Stomach (tissue), 9 donors: ENCODE measurements around the gene PACRGL. TPM values are rescaled to one million over a fixed set of nuclear protein-coding genes. Genes with fewer than 3 reads are reported as not detected.

Source experiments
- DNase-seq, 2 donors: peaks; one replicate each; pipeline versions ENCODE4 v3.0.0 to v3.0.0-alpha.2; 2013 to 2019
- H3K27ac ChIP-seq, 5 donors: fragments of 200-600 bp in 4 of 5; sonication (generic) in 4 of 5; one replicate each; pipeline ENCODE4 v1.5.1; 2013 to 2019; ENCODE audit warnings: mild to moderate bottlenecking in 1 of 5, moderate library complexity in 1 of 5
- H3K27me3 ChIP-seq, 3 donors: fragments of 200-600 bp; sonication (generic); one replicate each; pipeline ENCODE4 v1.5.1; 2017 to 2019; ENCODE audit warnings: mixed run types in 1 of 3
- H3K36me3 ChIP-seq, 4 donors: fragments of 200-600 bp; sonication (generic); 1 replicate in 3 of 4; 2 replicates in 1 of 4; pipeline ENCODE4 v1.5.1; 2016 to 2019
- H3K4me1 ChIP-seq, 4 donors: fragments of 200-600 bp; sonication (generic); one replicate each; pipeline ENCODE4 v1.5.1; 2016 to 2019
- H3K4me3 ChIP-seq, 4 donors: fragments of 200-600 bp; sonication (generic) in 3 of 4; one replicate each; pipeline ENCODE4 v1.5.1; 2016 to 2019; ENCODE audit warnings: mild to moderate bottlenecking in 1 of 4
- H3K9me3 ChIP-seq, 4 donors: fragments of 200-600 bp; sonication (generic); one replicate each; pipeline ENCODE4 v1.5.1; 2016 to 2019
- CTCF ChIP-seq, 7 experiments: fragments of 450-650 bp in 4 of 7; fragments of 200-600 bp in 3 of 7; sonication (generic) in 3 of 7; IDR thresholded peaks; one replicate each; pipeline ENCODE4 v1.5.1; 2016 to 2019; ENCODE audit warnings: antibody characterized with exemption in 7 of 7, control low read depth in 2 of 7, mild to moderate bottlenecking in 1 of 7
- EP300 ChIP-seq: sonication (generic); formaldehyde crosslinking; IDR thresholded peaks from one replicate; pipeline ENCODE4 v1.6.1; 2017; ENCODE audit warnings: antibody characterized with exemption
- POLR2A ChIP-seq, 4 donors: fragments of 450-650 bp; IDR thresholded peaks; one replicate each; pipeline ENCODE4 v1.6.1; 2016; ENCODE audit warnings: antibody characterized with exemption in 4 of 4, control low read depth in 2 of 4, mild to moderate bottlenecking in 1 of 4, moderate library complexity in 1 of 4
- POLR2AphosphoS5 ChIP-seq, 3 donors: sonication (generic); formaldehyde crosslinking; IDR thresholded peaks; one replicate each; pipeline ENCODE4 v1.6.1; 2016; ENCODE audit warnings: antibody characterized with exemption in 3 of 3
- WGBS, 5 donors: extraction: QIAGEN DNeasy Blood & Tissue Kit in 3 of 5; methylation state at CpG; one replicate each; pipeline versions ENCODE4 v1.1.5 to v1.1.7; 2013 to 2018; 5-methylcytosine and 5-hydroxymethylcytosine counted together
- intact Hi-C: fragments of 100-400 bp; cut with DNase I; formaldehyde crosslinking; loops from one replicate; pipeline ENCODE4 v1.15.1; 2023; ENCODE audit warnings: low total_unique reads
- polyA plus RNA-seq, 3 donors: library from polyadenylated mRNA; stranded (reverse); fragments of 200-250 nt; gene quantifications; one replicate each; pipeline ENCODE4 v1.2.3, GENCODE V29; 2013
- total RNA-seq, 5 donors: library from RNA; depleted of rRNA; stranded (reverse); fragments of >200 nt; gene quantifications; one replicate each; pipeline versions ENCODE4 v1.1.0 to v1.2.3, GENCODE V29; 2014 to 2016
- donor health status: healthy with polysubstance abuse.
- donor health status: Bipolar disorder and iron deficiency.
- donor health status: healthy.

Gene PACRGL
- total and polyA plus RNA-seq, 8 donors, result 7.0 to 223 (median 36.6) TPM

GRCh38 chr4:20760053-20760452 is 59.8 kb downstream of the PACRGL start:
- TF ChIP-seq POLR2AphosphoS5 (IDR thresholded peaks at IDR 0.05), result no peak
- no peak for TF ChIP-seq CTCF (IDR thresholded peaks at IDR 0.05)
- TF ChIP-seq EP300, result no peak
- TF ChIP-seq POLR2A (IDR thresholded peaks at IDR 0.05), result no peak
- 66 to 83% (median 73%) methylated on average over 2 of the region's 2 CpGs for WGBS, 5 donors
- Histone ChIP-seq H3K27ac (no peak overlapping the region), H3K4me1 (no peaks in the 10 kb centered on the region), H3K27me3 (no peaks in the 10 kb centered on the region), H3K4me3 (no peak overlapping the region), H3K9me3 (no peaks in the 10 kb centered on the region), H3K36me3 (no peaks in the 10 kb centered on the region)
- intact Hi-C loops, result no loop called here
- no peak for DNase-seq

- H3K4me3 ChIP-seq, result no peak overlapping the region
- H3K27ac ChIP-seq, result no peak overlapping the region
- DNase-seq, result no peak
- no peaks in the 10 kb centered on the region for H3K4me1 ChIP-seq
- no peak for TF ChIP-seq CTCF (IDR thresholded peaks at IDR 0.05)
- no peak for TF ChIP-seq EP300
- TF ChIP-seq POLR2A (IDR thresholded peaks at IDR 0.05), result no peak
- TF ChIP-seq POLR2AphosphoS5 (IDR thresholded peaks at IDR 0.05), result no peak
- intact Hi-C loops, result no loop called here
- no peaks in the 10 kb centered on the region for H3K36me3 ChIP-seq
- H3K27me3 ChIP-seq, result no peaks in the 10 kb centered on the region
- no peaks in the 10 kb centered on the region for H3K9me3 ChIP-seq
Observed at GRCh38 chr4:20761382-20761781, 61.1 kb downstream of the PACRGL start.

GRCh38 chr4:20761826-20762225 is 61.6 kb downstream of the PACRGL start:
- no peak for DNase-seq
- TF ChIP-seq POLR2A (IDR thresholded peaks at IDR 0.05) (no peak), CTCF (IDR thresholded peaks at IDR 0.05) (no peak), POLR2AphosphoS5 (IDR thresholded peaks at IDR 0.05) (no peak), EP300 (no peak)
- Histone ChIP-seq H3K36me3 (no peaks in the 10 kb centered on the region), H3K4me3 (no peak overlapping the region), H3K27me3 (no peaks in the 10 kb centered on the region), H3K9me3 (no peaks in the 10 kb centered on the region), H3K4me1 (no peaks in the 10 kb centered on the region), H3K27ac (no peak overlapping the region)
- WGBS, 5 donors, result 85 to 96% (median 92%) methylated on average over 1 of the region's 1 CpG
- intact Hi-C loops, result no loop called here

GRCh38 chr4:20764366-20764992 is 64.2 kb downstream of the PACRGL start:
- no peak for TF ChIP-seq POLR2AphosphoS5 (IDR thresholded peaks at IDR 0.05)
- no peak for TF ChIP-seq EP300
- no peak for TF ChIP-seq POLR2A (IDR thresholded peaks at IDR 0.05)
- no peak for TF ChIP-seq CTCF (IDR thresholded peaks at IDR 0.05)
- Histone ChIP-seq H3K36me3 (no peaks in the 10 kb centered on the region), H3K4me3 (no peak overlapping the region), H3K4me1 (no peaks in the 10 kb centered on the region), H3K9me3 (no peaks in the 10 kb centered on the region), H3K27ac (no peak overlapping the region), H3K27me3 (no peaks in the 10 kb centered on the region)
- intact Hi-C loops, result no loop called here
- 82 to 86% (median 84%) methylated on average over 13 of the region's 13 CpGs for WGBS, 5 donors
- no peak for DNase-seq
